Progenitor cell of endocrine pancreas (in vitro differentiated cells): ENCODE results near the gene PSG6. TPM values are rescaled to one million over a fixed set of nuclear protein-coding genes. Genes with fewer than 3 reads are reported as not detected.
"Not testable (repeated sequence)": the region's sequence is repeated elsewhere in the genome, so short reads cannot be mapped to it uniquely, and the experiment has no call there.

Experiments
- DNase-seq: peaks from one replicate; pipeline ENCODE4 v3.0.0; 2021; ENCODE audit warnings: low spot score; ENCODE audit not compliant: unreplicated experiment
- H3K27ac Mint-ChIP-seq: 2 replicates; pipeline ENCODE4 v1.8.0; 2021; ENCODE audit warnings: mild to moderate bottlenecking, moderate library complexity, mixed read lengths
- H3K27me3 Mint-ChIP-seq: 2 replicates; pipeline ENCODE4 v1.8.0; 2021; ENCODE audit warnings: mixed read lengths
- H3K36me3 Mint-ChIP-seq: 2 replicates; pipeline ENCODE4 v1.8.0; 2022; ENCODE audit warnings: mixed read lengths; ENCODE audit not compliant: insufficient read depth
- H3K4me1 Mint-ChIP-seq: 2 replicates; pipeline ENCODE4 v1.8.0; 2021; ENCODE audit warnings: low read depth, mixed read lengths
- H3K4me3 Mint-ChIP-seq: 2 replicates; pipeline ENCODE4 v1.8.0; 2021; ENCODE audit warnings: low read depth, mild to moderate bottlenecking, moderate library complexity, mixed read lengths
- H3K9me3 Mint-ChIP-seq: 2 replicates; pipeline ENCODE4 v1.8.0; 2021; ENCODE audit warnings: low read depth, mixed read lengths
- total RNA-seq: library from RNA; stranded (reverse); gene quantifications from 2 replicates; pipeline ENCODE4 v1.2.1, GENCODE V29; 2021
- TF ChIP-seq, protein P1 (sequence below): fragments of 200-600 bp; sonication (generic); IDR thresholded peaks from one replicate; pipeline ENCODE4 v1.5.0; 2021; ENCODE audit warnings: antibody characterized with exemption, mild to moderate bottlenecking; ENCODE audit not compliant: unreplicated experiment

PSG6 gene
- total RNA-seq, 1 donor from 2014 or later: not detected

DNA sequence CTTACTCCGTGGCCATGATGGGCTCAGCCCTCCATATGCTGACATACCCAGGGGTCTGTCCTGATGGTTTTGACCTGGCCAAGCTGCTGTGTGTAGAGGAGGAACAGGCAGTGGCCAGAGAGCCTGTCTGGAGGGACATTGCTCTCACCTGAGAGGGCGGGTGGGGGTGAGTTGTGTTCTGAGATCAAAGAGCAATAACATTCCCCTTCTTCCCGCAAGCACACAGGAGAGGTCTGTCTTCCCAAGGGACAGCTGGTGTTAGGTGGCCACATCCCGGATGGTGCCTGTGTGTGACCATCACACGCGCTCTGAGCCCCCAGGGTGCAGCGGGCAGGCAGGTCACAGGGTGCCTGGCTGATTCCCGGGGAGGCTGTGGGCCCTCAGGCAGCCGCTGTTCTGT is 37.1 kb downstream of the PSG6 start:
- H3K36me3 Mint-ChIP-seq, H3K27me3 Mint-ChIP-seq, DNase-seq, H3K4me3 Mint-ChIP-seq, H3K27ac Mint-ChIP-seq, H3K4me1 Mint-ChIP-seq: not testable (repeated sequence)
- H3K9me3 Mint-ChIP-seq: peaks cover 68% of the 10 kb centered on the region

DNA sequence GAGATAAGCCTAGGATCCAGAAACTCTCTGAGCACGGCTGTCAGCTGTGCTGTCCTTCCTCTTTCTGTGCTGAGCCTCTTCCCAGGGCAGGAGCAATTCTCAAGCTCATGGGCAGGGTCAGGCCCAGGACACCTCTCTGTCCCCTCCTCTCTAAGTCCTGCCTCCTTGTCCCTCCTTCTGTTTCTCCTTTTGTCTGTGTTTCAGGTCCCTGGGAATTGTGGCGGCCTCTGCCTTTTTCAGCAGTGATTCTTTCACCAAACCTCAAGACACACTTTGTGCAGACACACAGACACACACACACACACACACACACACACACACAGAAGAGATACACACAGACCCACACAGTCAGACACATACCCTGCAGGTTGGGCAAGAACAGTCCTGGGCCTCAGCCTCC is 38.1 kb downstream of the PSG6 start, which contains the start of gene PSG1:
TSS of gene PSG1 (minus strand) at position 101 of the 400 bp plus-strand sequence. CDS start 132 bp downstream, outside the sequence.
- Mint-ChIP-seq H3K4me1 (no peaks in the 10 kb centered on the region), H3K4me3 (no peak within 1 kb of the TSS), H3K27me3 (no peaks in the 10 kb centered on the region), H3K9me3 (peaks cover 63% of the 10 kb centered on the region), H3K27ac (no peak within 1 kb of the TSS), H3K36me3 (peaks cover 5% of the 10 kb centered on the region)
- DNase-seq: no peak
- TF ChIP-seq, protein P1, sequence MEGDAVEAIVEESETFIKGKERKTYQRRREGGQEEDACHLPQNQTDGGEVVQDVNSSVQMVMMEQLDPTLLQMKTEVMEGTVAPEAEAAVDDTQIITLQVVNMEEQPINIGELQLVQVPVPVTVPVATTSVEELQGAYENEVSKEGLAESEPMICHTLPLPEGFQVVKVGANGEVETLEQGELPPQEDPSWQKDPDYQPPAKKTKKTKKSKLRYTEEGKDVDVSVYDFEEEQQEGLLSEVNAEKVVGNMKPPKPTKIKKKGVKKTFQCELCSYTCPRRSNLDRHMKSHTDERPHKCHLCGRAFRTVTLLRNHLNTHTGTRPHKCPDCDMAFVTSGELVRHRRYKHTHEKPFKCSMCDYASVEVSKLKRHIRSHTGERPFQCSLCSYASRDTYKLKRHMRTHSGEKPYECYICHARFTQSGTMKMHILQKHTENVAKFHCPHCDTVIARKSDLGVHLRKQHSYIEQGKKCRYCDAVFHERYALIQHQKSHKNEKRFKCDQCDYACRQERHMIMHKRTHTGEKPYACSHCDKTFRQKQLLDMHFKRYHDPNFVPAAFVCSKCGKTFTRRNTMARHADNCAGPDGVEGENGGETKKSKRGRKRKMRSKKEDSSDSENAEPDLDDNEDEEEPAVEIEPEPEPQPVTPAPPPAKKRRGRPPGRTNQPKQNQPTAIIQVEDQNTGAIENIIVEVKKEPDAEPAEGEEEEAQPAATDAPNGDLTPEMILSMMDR: no peak

DNA sequence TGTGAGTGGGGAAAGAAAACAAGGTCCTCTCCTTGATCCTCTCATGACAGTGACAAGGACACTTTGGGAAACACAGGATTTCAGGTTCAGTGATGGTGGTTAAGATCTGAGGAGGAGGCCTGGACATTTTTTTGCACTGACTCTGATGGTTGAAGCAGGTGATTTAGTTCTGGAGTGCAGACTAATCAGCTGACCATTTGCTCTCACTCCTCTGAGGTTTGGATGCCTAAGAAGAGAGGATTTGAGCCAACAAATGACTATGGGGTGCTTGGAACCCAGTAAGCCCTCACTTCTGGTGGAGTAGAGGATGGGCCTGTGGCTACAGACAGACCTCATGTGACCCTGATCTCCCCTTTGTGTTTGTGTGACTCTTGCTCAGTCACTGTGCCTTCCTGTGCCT is 41.1 kb downstream of the PSG6 start:
- peaks cover 55% of the 10 kb centered on the region for H3K9me3 Mint-ChIP-seq
- not testable (repeated sequence) for DNase-seq, H3K27ac Mint-ChIP-seq, H3K4me1 Mint-ChIP-seq, H3K4me3 Mint-ChIP-seq, H3K36me3 Mint-ChIP-seq, H3K27me3 Mint-ChIP-seq

DNA sequence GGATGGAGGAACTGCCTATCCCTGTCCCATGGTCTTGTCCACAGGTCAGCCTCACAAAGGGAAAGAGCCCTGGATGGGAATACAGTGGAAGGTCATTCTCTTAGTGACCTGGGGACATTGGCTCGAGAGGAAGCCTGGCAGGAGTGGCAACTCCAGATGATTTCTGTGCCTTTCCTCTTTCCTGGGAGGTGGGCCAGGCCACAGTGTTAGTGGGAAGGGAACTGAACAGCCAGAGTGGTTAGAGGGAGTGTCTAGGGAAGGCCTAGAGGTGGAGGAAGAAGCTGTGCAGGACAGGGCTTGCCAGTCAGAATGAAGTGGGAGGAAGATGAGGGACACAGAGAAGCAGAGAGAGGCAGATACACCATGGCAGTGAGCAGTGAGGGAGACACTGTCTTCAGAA is 41.8 kb downstream of the PSG6 start:
- H3K4me3 Mint-ChIP-seq, H3K4me1 Mint-ChIP-seq, H3K36me3 Mint-ChIP-seq, H3K27ac Mint-ChIP-seq, DNase-seq, H3K27me3 Mint-ChIP-seq: not testable (repeated sequence)
- peaks cover 53% of the 10 kb centered on the region for H3K9me3 Mint-ChIP-seq

DNA sequence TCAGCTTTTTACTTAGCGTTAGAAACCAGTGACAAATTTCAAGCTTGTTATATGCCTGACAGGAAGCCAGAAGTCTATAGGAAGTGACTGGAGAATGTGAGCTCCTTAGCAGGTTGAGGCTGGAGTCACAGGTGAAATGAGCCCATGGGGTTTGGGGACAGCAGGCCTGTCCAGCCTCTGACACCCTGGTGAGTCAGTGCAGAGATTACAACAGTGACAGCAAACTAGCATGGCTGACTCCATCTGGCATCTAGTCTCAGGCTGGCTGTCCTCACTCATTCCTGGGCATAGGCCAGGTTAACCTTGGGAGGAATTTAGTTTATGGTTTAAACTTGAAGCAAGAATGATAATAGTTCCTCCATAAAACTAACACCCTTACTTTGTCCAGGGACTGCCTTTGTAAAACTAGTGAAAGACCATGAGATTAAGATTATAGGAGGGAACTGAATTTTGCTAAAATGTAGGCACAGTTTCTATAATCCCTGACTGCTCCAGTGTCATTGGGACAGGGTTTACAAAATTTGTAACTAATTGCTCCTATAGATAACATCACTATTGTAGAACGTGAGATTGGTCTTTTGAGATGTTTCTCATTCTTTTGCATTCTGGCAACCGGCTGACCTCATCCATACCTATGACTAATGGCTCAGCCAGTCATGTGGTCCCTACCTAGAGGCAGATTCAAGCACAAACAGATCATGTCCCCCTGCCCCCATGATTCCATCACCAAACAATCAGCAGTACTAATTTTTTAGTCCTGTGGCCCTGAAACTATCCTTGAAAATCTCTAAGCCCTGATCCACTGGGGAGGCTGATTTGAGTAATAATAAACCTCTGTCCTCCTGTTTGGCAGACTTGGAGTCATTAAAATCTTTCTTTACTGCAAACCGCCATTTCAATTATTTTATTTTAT is 42.5 kb downstream of the PSG6 start:
- not testable (repeated sequence) for DNase-seq, H3K4me3 Mint-ChIP-seq, H3K27ac Mint-ChIP-seq, H3K36me3 Mint-ChIP-seq, H3K27me3 Mint-ChIP-seq, H3K4me1 Mint-ChIP-seq
- peaks cover 53% of the 10 kb centered on the region for H3K9me3 Mint-ChIP-seq

DNA sequence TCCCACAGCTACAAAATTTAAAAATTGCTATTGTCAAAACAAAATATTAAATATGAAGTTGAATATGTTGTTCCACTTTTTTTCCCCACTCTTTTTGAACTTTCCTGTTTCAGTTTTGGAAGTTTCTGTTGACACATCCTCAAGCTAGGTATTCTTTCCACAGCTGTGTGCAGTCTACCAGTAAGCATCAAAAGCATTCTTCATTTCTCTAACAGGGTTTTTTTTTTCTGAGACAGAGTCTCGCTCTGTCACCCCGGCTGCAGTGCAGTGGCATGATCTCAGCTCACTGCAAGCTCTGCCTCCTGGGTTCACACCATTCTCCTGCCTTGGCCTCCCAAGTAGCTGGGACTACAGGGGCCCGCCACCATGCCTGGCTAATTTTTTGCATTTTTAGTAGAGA is 43.6 kb downstream of the PSG6 start:
- DNase-seq, H3K36me3 Mint-ChIP-seq, H3K4me1 Mint-ChIP-seq, H3K4me3 Mint-ChIP-seq, H3K27ac Mint-ChIP-seq, H3K27me3 Mint-ChIP-seq: not testable (repeated sequence)
- H3K9me3 Mint-ChIP-seq: peaks cover 54% of the 10 kb centered on the region

DNA sequence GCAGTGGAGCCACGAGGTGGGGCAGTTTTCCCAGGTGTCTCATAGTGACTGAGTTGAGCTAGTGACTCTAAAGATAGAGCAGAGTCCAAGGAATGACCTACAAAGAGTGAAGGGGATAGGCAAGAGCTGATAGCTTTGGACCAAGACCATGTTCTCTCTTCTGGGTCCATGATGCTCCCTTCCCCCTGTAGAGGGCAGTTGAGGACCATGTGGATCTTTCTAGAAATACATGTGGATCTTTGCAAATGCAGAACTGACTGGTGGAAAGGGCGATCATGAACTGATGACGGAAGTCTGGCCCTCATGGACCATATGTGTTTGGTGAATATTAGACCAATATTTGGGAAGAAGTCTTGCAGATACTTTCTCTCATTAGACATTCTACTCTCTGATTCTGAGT is 45.1 kb downstream of the PSG6 start:
- TF ChIP-seq, protein P1: no peak
- DNase-seq: no peak
- peaks cover 50% of the 10 kb centered on the region for H3K9me3 Mint-ChIP-seq
- H3K4me3 Mint-ChIP-seq: no peak overlapping the region
- H3K27ac Mint-ChIP-seq: no peak overlapping the region
- H3K27me3 Mint-ChIP-seq: no peaks in the 10 kb centered on the region
- no peaks in the 10 kb centered on the region for H3K4me1 Mint-ChIP-seq
- H3K36me3 Mint-ChIP-seq: peaks cover 3% of the 10 kb centered on the region

DNA sequence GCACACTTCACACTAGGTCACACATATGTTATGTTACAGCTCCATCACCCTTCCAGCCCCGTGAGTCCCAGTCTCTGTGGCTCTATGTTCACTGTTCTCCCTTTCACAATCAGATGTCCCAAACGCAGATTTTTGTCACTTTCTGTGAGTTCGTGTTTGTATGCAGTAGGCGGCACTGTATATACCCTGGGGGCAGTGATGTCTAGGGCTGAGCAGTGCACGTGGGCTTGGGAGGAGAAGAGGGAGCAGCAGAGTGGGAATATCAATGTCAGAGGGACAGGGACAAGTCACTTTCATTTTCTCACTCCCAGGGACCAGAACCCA is 60.2 kb downstream of the PSG6 start:
- Mint-ChIP-seq H3K9me3 (peaks cover 48% of the 10 kb centered on the region), H3K27me3 (no peaks in the 10 kb centered on the region)

DNA sequence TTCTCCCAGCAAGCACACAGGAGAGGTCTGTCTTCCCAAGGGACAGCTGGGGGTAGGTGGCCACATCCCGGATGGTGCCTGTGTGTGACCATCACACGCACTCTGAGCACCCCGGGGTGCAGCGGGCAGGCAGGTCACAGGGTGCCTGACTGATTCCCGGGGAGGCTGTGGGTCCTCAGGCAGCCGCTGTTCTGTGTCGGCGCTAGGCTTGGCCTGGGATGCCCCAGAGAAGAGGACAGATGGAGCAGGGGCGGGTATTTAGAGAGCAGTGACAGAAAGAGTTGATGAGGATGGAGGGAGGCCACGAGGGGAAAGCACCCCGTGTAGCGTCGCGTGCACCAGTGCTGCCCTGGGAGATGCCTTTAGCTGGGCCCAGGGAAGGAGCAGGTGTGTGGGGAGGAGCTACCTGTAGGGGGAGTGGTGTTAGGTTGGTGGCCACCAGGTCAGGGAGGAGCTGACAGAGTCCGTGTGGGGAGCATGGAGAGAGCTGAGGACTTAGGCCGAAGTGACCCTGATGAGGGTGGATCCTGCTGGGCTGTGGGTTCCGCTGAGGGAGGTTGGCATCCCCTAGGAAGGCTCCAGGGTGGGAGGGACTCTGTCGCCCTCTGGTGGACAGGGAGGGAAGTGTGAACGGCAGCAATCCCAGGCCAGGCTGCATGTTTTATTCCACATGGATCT is 60.7 kb downstream of the PSG6 start:
- not testable (repeated sequence) for H3K36me3 Mint-ChIP-seq, H3K27me3 Mint-ChIP-seq, H3K4me3 Mint-ChIP-seq, H3K27ac Mint-ChIP-seq, H3K4me1 Mint-ChIP-seq, DNase-seq
- peaks cover 43% of the 10 kb centered on the region for H3K9me3 Mint-ChIP-seq

More for the DNA sequence above, 60.2 kb downstream of the PSG6 start:
- no peaks in the 10 kb centered on the region for H3K4me1 Mint-ChIP-seq
- H3K4me3 Mint-ChIP-seq: no peak overlapping the region
- no peak for DNase-seq
- no peak overlapping the region for H3K27ac Mint-ChIP-seq
- peaks cover 4% of the 10 kb centered on the region for H3K36me3 Mint-ChIP-seq
- TF ChIP-seq, protein P1: no peak

DNA sequence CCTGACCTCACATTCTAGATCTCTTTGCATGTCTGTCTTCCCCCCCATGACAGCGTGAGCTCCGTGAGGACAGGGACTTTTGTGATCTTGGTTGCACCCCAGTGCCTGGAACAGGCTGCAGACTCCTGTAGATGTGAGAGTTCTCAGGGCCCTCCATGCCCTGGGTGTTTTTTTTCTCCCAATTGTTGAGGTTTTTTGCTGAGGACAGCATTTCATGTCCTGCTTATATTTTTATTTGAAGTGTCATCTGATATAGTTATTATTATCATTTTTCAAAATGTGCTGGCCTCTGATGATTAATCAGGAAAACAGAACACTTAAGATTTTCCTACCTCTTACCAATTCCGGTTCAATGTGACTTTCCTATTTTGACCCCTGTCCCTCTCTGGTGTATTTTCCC is 62.9 kb downstream of the PSG6 start:
- DNase-seq, H3K36me3 Mint-ChIP-seq, H3K27me3 Mint-ChIP-seq, H3K4me1 Mint-ChIP-seq, H3K4me3 Mint-ChIP-seq, H3K27ac Mint-ChIP-seq: not testable (repeated sequence)
- peaks cover 55% of the 10 kb centered on the region for H3K9me3 Mint-ChIP-seq
